IMR-90 (cell line): ENCODE measurements around the gene HUNK. TPM values are rescaled to one million over a fixed set of nuclear protein-coding genes. Genes with fewer than 3 reads are reported as not detected.

Experiments used
- ATAC-seq: fragments of 200-7000 bp; cut with Tn5 transposase; 2 replicates; pipeline ENCODE4 v1.9.1; 2020; ENCODE audit warnings: low read depth, mild to moderate bottlenecking, moderate library complexity
- BruUV-seq: library from RNA; stranded (reverse); fragments of 400-500 nt; replicated peaks from 2 replicates; lab custom pipeline; 2021; lab: Mats Ljungman, UMichigan
- CTCF ChIA-PET: fragments of 300-600 bp; formaldehyde crosslinking; extraction: SDS; loops from one replicate; lab custom pipeline; 2021; ENCODE audit warnings: antibody characterized with exemption; lab: Yijun Ruan, JAX
- POLR2A ChIA-PET: fragments of 300-600 bp; sonication (Branson Sonifier 250); formaldehyde crosslinking; loops from one replicate; lab custom pipeline; 2022; ENCODE audit warnings: antibody characterized with exemption; ENCODE audit not compliant: unreplicated experiment; lab: Charles Lee
- DNase-seq: peaks from one replicate; pipeline ENCODE4 v3.0.0; 2013
- H2AFZ ChIP-seq: replicated peaks from 2 replicates; pipeline ENCODE3; 2013; ENCODE audit warnings: low read length, mild to moderate bottlenecking; ENCODE audit not compliant: poor library complexity
- H2AK5ac ChIP-seq: 2 replicates; pipeline ENCODE4 v1.6.1; 2013; ENCODE audit warnings: low read depth, low read length, inconsistent platforms
- H2AK9ac ChIP-seq: replicated peaks from 2 replicates; pipeline ENCODE3; 2013; ENCODE audit warnings: mild to moderate bottlenecking, low read depth, low read length, moderate library complexity; ENCODE audit not compliant: poor library complexity
- H2BK120ac ChIP-seq: 2 replicates; pipeline ENCODE4 v1.6.1; 2013; ENCODE audit warnings: low read depth, low read length, inconsistent platforms
- H2BK15ac ChIP-seq: 3 replicates; pipeline ENCODE4 v1.6.1; 2013; ENCODE audit warnings: low read depth, low read length, inconsistent platforms
- H2BK20ac ChIP-seq: 2 replicates; pipeline ENCODE4 v1.6.1; 2013; ENCODE audit warnings: low read depth, mild to moderate bottlenecking, inconsistent platforms, low read length, moderate library complexity
- H2BK5ac ChIP-seq: 2 replicates; pipeline ENCODE4 v1.6.1; 2013; ENCODE audit warnings: mild to moderate bottlenecking, low read depth, low read length, inconsistent platforms; ENCODE audit not compliant: poor library complexity, severe bottlenecking
- H3K14ac ChIP-seq: replicated peaks from 2 replicates; pipeline ENCODE4 v1.6.1; 2013; ENCODE audit warnings: low read depth, low read length, inconsistent platforms
- H3K18ac ChIP-seq: 2 replicates; pipeline ENCODE4 v1.6.1; 2013; ENCODE audit warnings: low read depth, low read length, control low read depth
- H3K23ac ChIP-seq: 2 replicates; pipeline ENCODE4 v1.6.1; 2013; ENCODE audit warnings: low read depth, low read length, inconsistent platforms
- H3K27ac ChIP-seq: 2 replicates; pipeline ENCODE4 v1.5.1; 2013; ENCODE audit warnings: mild to moderate bottlenecking, control low read depth, low read length; ENCODE audit not compliant: insufficient read depth
- H3K27me3 ChIP-seq: 2 replicates; pipeline ENCODE4 v1.6.1; 2013; ENCODE audit warnings: low read length; ENCODE audit not compliant: control insufficient read depth, insufficient read depth
- H3K36me3 ChIP-seq: 2 replicates; pipeline ENCODE4 v1.6.1; 2013; ENCODE audit warnings: low read length, mixed read lengths; ENCODE audit not compliant: control insufficient read depth, insufficient read depth
- H3K4ac ChIP-seq: 2 replicates; pipeline ENCODE4 v1.6.1; 2013; ENCODE audit warnings: low read depth, low read length, inconsistent platforms
- H3K4me1 ChIP-seq: 2 replicates; pipeline ENCODE4 v1.6.1; 2013; ENCODE audit warnings: low read length, mixed read lengths; ENCODE audit not compliant: control insufficient read depth, insufficient read depth
- H3K4me2 ChIP-seq: 2 replicates; pipeline ENCODE4 v1.6.1; 2013; ENCODE audit warnings: low read depth, mild to moderate bottlenecking, control low read depth, low read length, moderate library complexity
- H3K4me3 ChIP-seq: 2 replicates; pipeline ENCODE4 v1.5.1; 2013; ENCODE audit warnings: low read depth, mild to moderate bottlenecking, control low read depth, low read length, moderate library complexity; ENCODE audit not compliant: insufficient read depth
- H3K56ac ChIP-seq: 2 replicates; pipeline ENCODE4 v1.6.1; 2013; ENCODE audit warnings: low read length, inconsistent platforms; ENCODE audit not compliant: insufficient read depth; ENCODE audit errors: extremely low read depth
- H3K79me1 ChIP-seq, 2 experiments: 2 replicates each; pipeline ENCODE4 v1.6.1; 2013; ENCODE audit warnings: low read length in 2 of 2, inconsistent platforms in 1 of 2, low read depth in 1 of 2
- H3K9ac ChIP-seq: 2 replicates; pipeline ENCODE4 v1.6.1; 2013; ENCODE audit warnings: low read depth, low read length, control low read depth
- H3K9me1 ChIP-seq: 2 replicates; pipeline ENCODE4 v1.6.1; 2013; ENCODE audit warnings: low read length, inconsistent platforms; ENCODE audit not compliant: insufficient read depth
- H3K9me3 ChIP-seq: 2 replicates; pipeline ENCODE4 v1.6.1; 2013; ENCODE audit warnings: low read length; ENCODE audit not compliant: control insufficient read depth, insufficient read depth
- H4K20me1 ChIP-seq: 2 replicates; pipeline ENCODE4 v1.6.1; 2013; ENCODE audit warnings: low read length, inconsistent platforms; ENCODE audit not compliant: insufficient read depth
- H4K5ac ChIP-seq: 2 replicates; pipeline ENCODE4 v1.6.1; 2013; ENCODE audit warnings: mild to moderate bottlenecking, low read depth, low read length, control low read depth
- H4K8ac ChIP-seq, 2 experiments: 2 replicates each; pipeline ENCODE4 v1.6.1; 2013; ENCODE audit warnings: low read depth in 2 of 2, low read length in 2 of 2, control low read depth in 1 of 2, inconsistent platforms in 1 of 2
- H4K91ac ChIP-seq: 2 replicates; pipeline ENCODE4 v1.6.1; 2013; ENCODE audit warnings: low read depth, low read length, inconsistent platforms; ENCODE audit not compliant: insufficient read depth
- BHLHE40 ChIP-seq: fragments of 150-350 bp; IDR thresholded peaks from 2 replicates; pipeline ENCODE4 v1.6.1; 2016; ENCODE audit warnings: mild to moderate bottlenecking, low read depth, low read length
- CEBPB ChIP-seq: IDR thresholded peaks from 2 replicates; pipeline ENCODE4 v1.6.1; 2012; ENCODE audit warnings: low read depth, low read length, improper control_type of control experiment
- CHD1 ChIP-seq: IDR thresholded peaks from 2 replicates; pipeline ENCODE4 v1.6.1; 2012; ENCODE audit warnings: low read depth, low read length, improper control_type of control experiment
- CTCF ChIP-seq: conservative IDR thresholded peaks from 2 replicates; pipeline ENCODE4 v1.5.1; 2012; ENCODE audit warnings: mild to moderate bottlenecking, low read depth, low read length, improper control_type of control experiment
- ELK1 ChIP-seq: fragments of 150-350 bp; IDR thresholded peaks from 2 replicates; pipeline ENCODE4 v1.6.1; 2016; ENCODE audit warnings: low read depth, mild to moderate bottlenecking, low read length, moderate library complexity, borderline replicate concordance
- FOS ChIP-seq: fragments of 150-350 bp; IDR thresholded peaks from 2 replicates; pipeline ENCODE4 v1.6.1; 2016; ENCODE audit warnings: low read depth, low read length
- MAFK ChIP-seq: IDR thresholded peaks from 2 replicates; pipeline ENCODE4 v1.6.1; 2012; ENCODE audit warnings: low read depth, low read length, improper control_type of control experiment
- MAZ ChIP-seq: IDR thresholded peaks from 2 replicates; pipeline ENCODE4 v1.6.1; 2012; ENCODE audit warnings: low read depth, mild to moderate bottlenecking, low read length, improper control_type of control experiment, moderate library complexity, borderline replicate concordance
- MXI1 ChIP-seq: IDR thresholded peaks from 2 replicates; pipeline ENCODE4 v1.6.1; 2012; ENCODE audit warnings: low read depth, mild to moderate bottlenecking, low read length, moderate library complexity, borderline replicate concordance
- NFE2L2 ChIP-seq: fragments of 150-350 bp; IDR thresholded peaks from 2 replicates; pipeline ENCODE4 v1.6.1; 2016; ENCODE audit warnings: low read depth, mild to moderate bottlenecking, low read length
- POLR2A ChIP-seq: IDR thresholded peaks from 2 replicates; pipeline ENCODE4 v1.6.1; 2012; ENCODE audit warnings: mild to moderate bottlenecking, low read depth, low read length
- RAD21 ChIP-seq: IDR thresholded peaks from 2 replicates; pipeline ENCODE4 v1.6.1; 2012; ENCODE audit warnings: low read length, improper control_type of control experiment
- RCOR1 ChIP-seq: IDR thresholded peaks from 2 replicates; pipeline ENCODE4 v1.6.1; 2012; ENCODE audit warnings: mild to moderate bottlenecking, low read length, improper control_type of control experiment; ENCODE audit not compliant: insufficient replicate concordance
- RFX5 ChIP-seq: IDR thresholded peaks from 2 replicates; pipeline ENCODE4 v1.8.0; 2012; ENCODE audit warnings: low read depth, mild to moderate bottlenecking, low read length, moderate library complexity
- SMC3 ChIP-seq: fragments of 150-350 bp; IDR thresholded peaks from 2 replicates; pipeline ENCODE4 v1.6.1; 2016; ENCODE audit warnings: low read depth, mild to moderate bottlenecking, antibody characterized with exemption, low read length, moderate library complexity
- USF2 ChIP-seq: fragments of 150-350 bp; IDR thresholded peaks from 2 replicates; pipeline ENCODE4 v1.6.1; 2017; ENCODE audit warnings: mild to moderate bottlenecking, antibody characterized with exemption, low read length, low read depth
- WGBS, 2 experiments: methylation state at CpG; one replicate each; pipeline versions ENCODE4 v1.1.5 to v1.1.7; 2013; ENCODE audit warnings: missing lambda C conversion rate in 2 of 2; ENCODE audit not compliant: insufficient read length in 1 of 2; ENCODE audit errors: extremely low coverage in 2 of 2; 5-methylcytosine and 5-hydroxymethylcytosine counted together
- dilution Hi-C: fragments of 300-500 bp; cut with HindIII; formaldehyde crosslinking; loops from one replicate; pipeline ENCODE4 v1.14.3; 2018; ENCODE audit warnings: low sequenced_read_pairs; ENCODE audit not compliant: unreplicated experiment
- in situ Hi-C: fragments of 300-500 bp; cut with MboI; formaldehyde crosslinking; loops from 3 replicates; pipeline ENCODE4 v1.14.3; 2019; ENCODE audit warnings: low sequenced_read_pairs, inconsistent platforms, mixed read lengths
- intact Hi-C: fragments of 100-400 bp; cut with micrococcal nuclease; formaldehyde crosslinking; loops from 2 replicates; pipeline ENCODE4 v1.10.0; 2022
- polyA plus RNA-seq, 3 experiments: library from polyadenylated mRNA; depleted of rRNA; stranded (reverse); fragments of >200 nt; gene quantifications; 2 replicates each; pipeline ENCODE4 v1.2.3, GENCODE V29; 2012; ENCODE audit warnings: low replicate concordance in 1 of 3
- total RNA-seq: library from RNA; depleted of rRNA; stranded (reverse); fragments of >200 nt; gene quantifications from 2 replicates; pipeline ENCODE4 v1.2.3, GENCODE V29; 2012

HUNK gene
- total and polyA plus RNA-seq, 2 of the 4 experiments (the other 2 are of a cell fraction) = 1.0 to 2.0 TPM

- POLR2A ChIA-PET = no interaction called here
- no CpG with 5 or more reads among the region's 3 CpGs for WGBS, 2 experiments
- intact Hi-C loops = no loop called here
Observed at GRCh38 chr21:31923756-31924155, 50.9 kb downstream of the HUNK start.

More at GRCh38 chr21:31923756-31924155, 50.9 kb downstream of the HUNK start:
- dilution Hi-C loops (no loop called here), in situ Hi-C loops (no loop called here)
- Histone ChIP-seq H3K4me3 (no peak overlapping the region), H3K27ac (no peak overlapping the region), H3K9me1 (peaks cover 6% of the 10 kb centered on the region), H3K14ac (no peak overlapping the region), H2BK5ac (no peak overlapping the region), H3K79me1 (peaks cover 0 to 2% of the 10 kb centered on the region in 2 experiments; a peak in 1 of 4 replicates), H3K9ac (no peak overlapping the region), H3K23ac (no peak overlapping the region), H3K18ac (no peak overlapping the region), H4K5ac (no peak overlapping the region), H2BK15ac (no peak overlapping the region), H3K9me3 (peaks cover 2% of the 10 kb centered on the region; the same call in 1 of the 2 replicates), H2AFZ (no peak overlapping the region), H3K4me2 (no peak overlapping the region), H2BK20ac (no peak overlapping the region), H2AK5ac (no peak overlapping the region), H2BK120ac (no peak overlapping the region), H3K4me1 (peaks cover 12% of the 10 kb centered on the region), H3K27me3 (no peaks in the 10 kb centered on the region), H3K56ac (no peak overlapping the region), H4K91ac (no peak overlapping the region), H3K36me3 (no peaks in the 10 kb centered on the region), H2AK9ac (no peak overlapping the region), H4K20me1 (no peaks in the 10 kb centered on the region), H4K8ac (no peak overlapping the region), H3K4ac (no peak overlapping the region)
- no peak for TF ChIP-seq MAFK
- TF ChIP-seq BHLHE40 = no peak
- no peak for TF ChIP-seq CTCF
- TF ChIP-seq CEBPB = no peak
- no peak for TF ChIP-seq NFE2L2
- no peak for TF ChIP-seq MXI1
- TF ChIP-seq MAZ = no peak
- no peak for TF ChIP-seq RCOR1
- no peak for TF ChIP-seq SMC3
- TF ChIP-seq POLR2A = no peak
- no peak for TF ChIP-seq FOS
- TF ChIP-seq USF2 = no peak
- TF ChIP-seq RAD21 = no peak
- no peak for TF ChIP-seq CHD1
- TF ChIP-seq ELK1 = no peak
- TF ChIP-seq RFX5 = no peak
- no TSS peak for BruUV-seq
- CTCF ChIA-PET = no interaction called here
- DNase-seq = no peak
- ATAC-seq = no peak
